GM20000 (cell line): ENCODE data around the gene ZNF669.

ENCODE experiments used
- DNase-seq: peaks from one replicate; pipeline ENCODE4 v3.0.0; 2012; ENCODE audit warnings: low spot score
- TF ChIP-seq, protein P1 (sequence below): IDR thresholded peaks from 2 replicates; pipeline ENCODE4 v1.5.1; 2012; ENCODE audit warnings: mild to moderate bottlenecking, control low read depth; ENCODE audit errors: extremely low read depth, missing control alignments

The ZNF669 gene

DNA sequence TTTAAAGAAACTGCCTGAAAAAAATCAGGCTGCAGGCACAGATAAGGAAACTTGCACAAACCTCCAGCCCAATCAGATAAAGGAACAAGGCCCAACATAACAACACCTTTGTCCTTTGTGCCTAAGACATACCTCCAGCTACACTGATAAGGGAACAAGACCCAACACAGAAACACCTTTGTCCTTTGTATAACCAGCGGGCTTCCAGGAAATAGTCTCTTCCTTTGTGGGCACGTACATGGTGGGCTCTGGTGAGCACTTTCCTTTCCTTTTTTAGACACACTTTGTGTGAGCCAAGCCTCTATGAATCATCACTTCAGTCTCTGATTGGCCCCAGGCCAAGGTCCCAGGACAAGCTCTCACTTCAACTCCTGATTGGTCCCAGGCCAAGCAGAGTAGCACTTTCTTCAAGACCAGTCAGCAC is 49.2 kb downstream of the ZNF669 start:
- TF ChIP-seq, protein P1, sequence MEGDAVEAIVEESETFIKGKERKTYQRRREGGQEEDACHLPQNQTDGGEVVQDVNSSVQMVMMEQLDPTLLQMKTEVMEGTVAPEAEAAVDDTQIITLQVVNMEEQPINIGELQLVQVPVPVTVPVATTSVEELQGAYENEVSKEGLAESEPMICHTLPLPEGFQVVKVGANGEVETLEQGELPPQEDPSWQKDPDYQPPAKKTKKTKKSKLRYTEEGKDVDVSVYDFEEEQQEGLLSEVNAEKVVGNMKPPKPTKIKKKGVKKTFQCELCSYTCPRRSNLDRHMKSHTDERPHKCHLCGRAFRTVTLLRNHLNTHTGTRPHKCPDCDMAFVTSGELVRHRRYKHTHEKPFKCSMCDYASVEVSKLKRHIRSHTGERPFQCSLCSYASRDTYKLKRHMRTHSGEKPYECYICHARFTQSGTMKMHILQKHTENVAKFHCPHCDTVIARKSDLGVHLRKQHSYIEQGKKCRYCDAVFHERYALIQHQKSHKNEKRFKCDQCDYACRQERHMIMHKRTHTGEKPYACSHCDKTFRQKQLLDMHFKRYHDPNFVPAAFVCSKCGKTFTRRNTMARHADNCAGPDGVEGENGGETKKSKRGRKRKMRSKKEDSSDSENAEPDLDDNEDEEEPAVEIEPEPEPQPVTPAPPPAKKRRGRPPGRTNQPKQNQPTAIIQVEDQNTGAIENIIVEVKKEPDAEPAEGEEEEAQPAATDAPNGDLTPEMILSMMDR: no peak
- DNase-seq: no peak
